ENCODE results near the gene PI4K2A.

The PI4K2A gene

DNA sequence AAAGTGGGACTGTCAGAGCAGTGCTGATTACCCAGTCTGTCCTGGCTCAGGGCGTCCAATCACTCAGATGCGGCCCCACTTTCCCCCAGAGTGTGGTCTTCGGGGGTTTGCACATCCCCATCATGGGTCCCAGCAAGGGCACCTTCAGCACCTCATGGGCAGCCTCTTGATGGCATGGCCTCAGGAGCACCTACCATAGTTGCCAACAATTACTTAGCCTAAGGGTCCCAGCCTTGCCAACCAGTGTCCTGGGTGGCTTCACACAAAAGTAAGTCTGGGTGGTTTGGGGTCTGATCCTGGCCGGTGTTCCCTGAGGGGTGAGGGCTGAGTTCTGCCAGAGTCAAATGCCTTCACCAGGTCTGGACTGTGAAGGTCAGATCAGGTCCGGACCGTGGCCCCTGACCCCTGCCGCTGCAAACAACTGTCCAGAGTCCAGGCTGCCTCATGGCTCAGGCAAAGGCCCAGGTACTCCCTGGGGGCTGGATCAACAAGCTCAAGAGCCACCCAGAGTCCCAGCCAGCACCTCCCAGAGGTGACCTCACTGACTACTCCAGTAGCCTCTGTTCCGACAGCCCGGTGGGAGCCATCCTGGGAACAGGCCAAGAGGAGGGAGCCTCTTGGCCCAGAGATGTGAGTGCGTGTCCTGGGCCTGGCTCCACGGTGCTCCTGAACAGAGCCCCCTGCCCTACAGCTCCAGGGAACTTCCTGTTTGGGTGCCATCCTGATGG, 66.8 kb downstream of the PI4K2A start:
- DNase-seq, result no peak

DNA sequence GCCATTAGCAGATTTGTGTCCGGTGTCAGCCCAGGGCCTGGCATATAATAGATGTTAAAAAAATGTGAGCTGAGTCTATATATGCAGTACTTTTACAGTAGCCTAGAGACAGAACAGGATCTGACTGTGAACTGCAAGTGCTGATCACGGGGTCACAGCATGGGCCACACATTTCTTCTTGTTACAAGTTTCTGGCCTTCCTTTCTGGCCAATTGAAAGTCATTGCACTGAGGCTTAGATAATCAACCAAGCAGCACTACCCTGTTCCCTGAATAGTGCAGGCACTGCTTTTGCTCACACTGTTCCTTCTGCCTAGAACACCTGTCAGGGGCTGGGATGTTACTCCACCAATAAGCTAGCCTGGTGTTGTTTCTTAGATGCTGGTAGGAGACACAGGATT, 67.7 kb downstream of the PI4K2A start:
- no peak for DNase-seq

DNA sequence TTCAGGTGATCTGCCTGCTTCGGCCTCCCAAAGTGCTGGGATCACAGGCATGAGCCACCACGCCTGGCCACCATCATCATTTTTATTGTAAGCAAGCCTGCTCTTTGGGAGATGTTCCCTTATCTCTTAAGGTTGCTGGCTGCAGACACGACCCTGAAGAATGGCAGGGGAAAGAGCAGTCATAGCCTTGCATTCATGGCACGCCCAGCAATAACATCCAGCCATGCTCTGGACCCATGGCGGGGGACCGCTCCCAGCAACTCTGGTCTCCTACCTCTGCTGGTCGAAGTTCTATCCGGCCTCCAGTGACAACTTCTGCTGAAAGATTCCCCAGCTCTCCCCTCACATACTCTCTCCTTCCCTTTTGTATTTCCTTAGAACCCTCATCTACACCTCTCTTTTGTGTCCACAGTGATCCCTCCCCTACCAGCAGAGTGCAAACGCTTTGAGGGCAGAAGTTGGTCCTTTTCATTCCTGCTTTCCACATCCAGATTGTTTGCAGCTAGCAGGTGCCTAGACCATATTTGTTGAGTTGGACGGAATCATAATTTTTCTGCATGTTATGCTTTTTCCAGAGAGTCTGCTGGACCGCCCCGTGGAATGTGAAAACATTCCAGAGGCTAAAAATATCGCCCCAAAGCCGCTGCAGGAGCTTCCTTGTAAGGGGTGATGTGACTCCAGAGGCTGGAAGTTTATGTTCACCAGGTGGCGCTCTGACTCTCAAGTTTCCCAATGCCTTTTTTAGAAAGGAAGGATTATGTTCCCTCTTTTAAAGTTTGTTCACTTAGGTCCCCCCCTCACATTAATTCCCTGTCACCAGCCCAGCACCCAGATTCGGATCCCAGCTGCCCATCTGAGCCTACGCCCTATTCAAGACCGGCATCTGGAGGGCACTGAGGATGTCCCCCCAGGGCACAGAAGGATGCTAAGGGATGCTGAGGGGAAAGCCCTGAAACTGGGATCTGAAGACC, 68.8 kb downstream of the PI4K2A start:
- DNase-seq, result no peak

DNA sequence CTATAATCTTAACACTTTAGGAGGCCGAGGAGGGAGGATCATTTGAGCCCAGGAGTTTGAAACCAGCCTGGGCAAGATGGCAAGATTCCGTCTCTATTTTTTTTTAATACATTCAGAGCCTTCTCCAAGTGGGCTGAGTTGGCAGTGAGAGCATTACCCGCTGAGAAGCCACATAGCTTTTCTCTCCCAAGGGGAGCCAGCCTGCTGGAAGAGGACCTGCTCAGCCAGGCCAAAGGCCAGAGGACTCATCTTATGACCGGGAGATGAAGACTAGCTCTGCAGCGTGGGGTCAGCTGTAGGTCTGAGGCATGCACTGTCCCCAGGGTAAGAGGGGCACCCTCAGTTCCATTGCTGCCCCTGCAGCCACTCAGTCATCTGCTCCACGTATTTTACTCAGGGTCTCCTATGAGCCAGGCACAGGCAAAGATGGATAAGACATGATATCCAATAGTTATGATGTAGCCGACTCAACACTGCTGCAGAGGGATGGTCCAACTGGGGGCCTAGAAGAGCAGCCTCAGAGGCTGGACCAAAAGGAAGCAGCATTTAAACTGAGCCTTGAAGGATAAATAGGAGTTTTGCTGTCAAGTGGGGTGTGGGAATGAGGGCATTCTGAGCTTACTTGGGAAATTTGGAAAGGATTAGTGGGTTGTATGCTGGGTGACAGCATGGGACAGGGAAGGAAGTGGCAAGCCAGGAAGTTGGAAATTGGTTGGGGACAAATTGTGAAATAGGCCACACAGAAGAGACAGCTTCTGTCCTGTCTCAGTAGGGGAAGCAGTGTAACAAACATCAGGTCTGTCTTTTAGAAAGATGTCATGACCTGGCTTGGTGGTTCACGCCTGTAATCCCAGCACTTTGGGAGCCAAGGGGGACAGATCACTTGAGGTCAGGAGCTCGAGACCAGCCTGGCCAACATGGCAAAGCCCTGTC, 71.4 kb downstream of the PI4K2A start:
- DNase-seq, result no peak

DNA sequence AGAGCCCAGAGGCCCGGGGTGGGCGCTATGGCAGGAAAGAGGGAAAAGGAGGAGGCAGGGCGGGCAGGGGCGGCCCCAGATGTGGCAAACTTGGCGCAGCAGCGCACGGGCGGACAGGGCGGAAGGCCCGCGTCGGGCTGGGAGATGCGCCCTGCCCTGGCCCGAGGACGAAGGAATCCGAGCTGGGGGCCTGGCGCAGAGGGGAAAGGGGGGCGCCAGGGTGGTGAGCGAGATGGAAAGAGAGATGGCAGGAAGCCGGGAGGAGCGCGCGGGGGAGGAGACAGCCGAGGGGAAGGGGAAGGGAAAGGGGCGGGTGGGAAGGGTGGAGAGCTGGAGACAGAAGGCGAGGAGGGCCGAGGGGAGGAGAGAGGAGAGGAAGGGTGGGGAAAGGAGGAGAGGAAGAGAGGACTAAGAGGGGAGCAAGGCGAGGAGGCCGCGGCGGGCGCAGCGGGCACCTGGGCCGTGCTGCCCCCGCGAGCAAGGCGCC, 72.9 kb downstream of the PI4K2A start, which contains the start of gene MARVELD1:
Gene MARVELD1 (plus strand): TSS at position 392 of the 487 bp plus-strand sequence. CDS start 147 bp downstream, outside the sequence.
- DNase-seq, result peak; percentile 54

DNA sequence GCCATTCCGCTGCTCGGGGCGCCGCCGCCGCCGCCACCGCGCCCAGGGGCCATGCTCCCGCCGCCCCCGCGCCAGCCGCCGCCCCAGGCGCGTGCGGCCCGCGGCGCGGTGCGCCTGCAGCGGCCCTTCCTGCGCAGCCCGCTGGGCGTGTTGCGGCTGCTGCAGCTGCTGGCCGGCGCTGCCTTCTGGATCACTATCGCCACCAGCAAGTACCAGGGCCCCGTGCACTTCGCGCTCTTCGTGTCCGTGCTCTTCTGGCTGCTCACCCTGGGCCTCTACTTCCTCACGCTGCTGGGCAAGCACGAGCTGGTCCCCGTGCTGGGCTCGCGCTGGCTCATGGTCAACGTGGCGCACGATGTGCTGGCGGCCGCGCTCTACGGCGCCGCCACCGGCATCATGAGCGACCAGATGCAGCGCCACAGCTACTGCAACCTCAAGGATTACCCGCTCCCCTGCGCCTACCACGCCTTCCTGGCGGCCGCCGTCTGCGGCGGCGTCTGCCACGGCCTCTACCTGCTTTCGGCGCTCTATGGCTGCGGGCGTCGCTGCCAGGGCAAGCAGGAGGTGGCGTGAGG, 73.4 kb downstream of the PI4K2A start:
- peak; percentile 63 for DNase-seq

DNA sequence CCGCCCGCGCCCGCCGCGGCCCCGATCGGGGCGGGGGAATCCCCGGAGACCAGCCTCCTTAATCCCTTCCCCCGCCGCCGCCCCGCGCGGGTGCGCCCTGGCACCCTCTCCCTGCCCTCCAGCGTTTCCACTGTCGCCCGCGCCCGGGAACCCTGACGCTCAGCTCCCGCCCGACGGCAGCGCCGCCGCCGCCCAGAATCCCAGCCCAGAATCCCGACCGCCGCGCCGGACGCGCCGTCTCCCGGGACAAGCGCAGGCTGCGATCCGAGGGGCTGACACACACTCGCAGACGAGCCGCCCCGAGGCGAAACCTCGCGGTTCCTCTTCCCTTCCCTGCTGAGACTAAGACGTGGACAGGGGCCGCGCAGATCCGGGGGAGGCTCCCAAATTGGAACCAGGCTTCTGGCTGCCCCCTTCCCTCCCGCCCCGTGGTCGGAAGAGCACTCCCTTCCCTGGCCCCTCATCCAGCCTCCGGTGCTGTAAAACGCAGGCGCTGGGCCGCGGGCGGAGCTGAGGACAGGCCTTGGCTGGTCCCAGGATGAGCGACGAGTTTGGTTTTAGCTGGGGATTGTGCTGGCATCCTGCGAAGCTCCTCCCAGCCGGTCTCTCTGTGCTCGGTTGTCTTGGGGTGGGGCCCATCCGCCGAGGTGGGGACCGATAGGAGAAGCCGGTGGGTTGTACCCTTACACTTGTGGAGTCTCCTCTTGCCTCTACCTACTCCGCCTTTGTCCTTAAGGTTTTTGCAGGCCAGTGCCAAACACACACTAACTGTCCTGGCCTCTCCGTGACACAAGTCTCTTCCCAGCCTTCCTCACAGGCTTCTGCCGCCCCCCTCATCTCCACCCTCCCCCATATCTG, 74.2 kb downstream of the PI4K2A start:
- DNase-seq, result no peak

DNA sequence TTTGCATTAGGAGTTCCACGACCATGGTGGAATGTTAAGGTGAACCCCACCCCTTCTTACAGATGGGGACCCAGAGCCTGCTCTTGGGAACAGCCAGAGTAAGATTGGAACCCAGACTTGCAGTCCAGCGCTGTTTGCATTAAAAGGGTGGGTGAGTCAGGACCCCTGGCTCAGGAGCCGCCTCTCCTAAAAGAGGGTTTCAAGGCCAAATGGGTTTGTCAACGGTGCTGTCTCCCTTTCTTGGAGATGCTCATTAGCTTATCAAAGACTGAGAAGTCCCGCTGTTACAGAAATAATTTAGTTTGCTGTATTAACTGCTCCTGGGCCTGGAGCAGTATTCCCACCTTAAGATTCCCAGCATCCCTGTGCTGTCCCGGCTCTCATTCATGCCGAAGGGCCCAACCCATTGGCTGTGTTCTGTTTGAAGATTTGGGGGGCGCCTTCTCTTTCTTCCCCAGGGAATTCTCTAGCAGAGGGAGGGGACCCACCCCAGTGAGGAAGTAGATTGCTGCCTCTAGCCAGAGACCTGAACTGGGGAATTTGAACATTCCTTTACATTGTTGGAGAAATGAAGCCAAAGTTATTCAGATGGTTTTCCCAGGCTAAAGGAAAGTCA, 74.9 kb downstream of the PI4K2A start:
- DNase-seq, result no peak

DNA sequence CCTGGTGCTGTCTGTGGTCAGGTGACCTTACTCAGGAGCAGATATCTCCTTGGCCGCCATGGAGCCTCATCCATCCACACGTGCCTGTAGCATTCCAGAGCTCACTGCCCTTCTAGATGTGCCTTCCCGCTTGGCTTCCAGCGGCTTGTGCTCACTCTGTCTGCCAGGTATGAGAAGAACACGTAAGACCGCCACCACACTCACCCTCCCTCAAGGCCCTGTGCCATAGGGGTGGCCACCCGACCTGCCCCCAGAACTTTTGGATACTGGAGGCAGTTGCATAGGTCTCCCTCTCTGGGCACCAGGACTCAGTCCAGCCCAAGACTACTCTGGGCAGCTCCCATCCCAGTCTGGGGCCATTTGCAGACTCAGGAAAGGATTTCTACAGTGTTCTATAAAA, 77.2 kb downstream of the PI4K2A start:
- DNase-seq, result no peak

DNA sequence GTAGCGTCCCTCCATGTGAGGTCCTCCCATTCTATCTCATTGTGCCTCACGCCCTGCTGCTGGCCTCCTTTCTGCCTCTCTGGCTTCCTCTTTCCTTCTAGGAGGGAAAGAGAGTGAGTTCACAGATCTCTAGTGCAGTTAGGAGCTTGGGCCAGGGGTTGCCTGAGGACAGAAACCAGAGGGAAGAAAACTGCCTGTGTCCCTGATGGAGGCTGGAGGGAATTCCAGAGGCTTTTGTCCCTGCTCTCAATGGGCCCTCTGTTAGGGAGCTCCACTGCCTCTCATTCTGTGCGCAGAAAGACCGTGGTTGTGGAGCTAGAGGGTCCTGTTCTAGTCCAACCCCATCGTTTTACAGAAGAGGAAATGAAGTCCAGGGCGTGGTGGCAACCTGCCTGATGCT, 77.7 kb downstream of the PI4K2A start:
- DNase-seq, result no peak

DNA sequence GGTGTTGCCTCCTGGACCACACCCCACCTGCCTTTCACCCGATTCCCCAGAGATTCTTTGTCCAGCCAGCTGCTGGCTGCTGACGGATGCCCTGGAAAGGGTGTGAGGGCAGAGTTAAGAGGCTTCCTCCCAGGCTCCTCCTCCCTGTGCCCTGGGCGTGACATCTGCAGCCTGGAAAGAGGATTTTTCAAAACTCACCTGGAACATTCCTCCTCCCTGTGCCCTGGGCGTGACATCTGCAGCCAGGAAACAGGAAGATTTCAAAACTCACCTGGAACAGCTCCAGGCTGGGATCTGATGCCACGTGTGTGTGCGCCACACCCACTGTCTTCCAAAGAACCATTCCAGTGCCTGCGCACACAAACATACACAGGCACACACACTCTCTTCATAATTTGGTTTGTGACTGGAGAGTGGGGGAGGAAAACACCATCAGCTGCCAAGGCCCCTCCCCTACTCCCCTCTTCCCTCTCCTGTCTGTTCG, 78.2 kb downstream of the PI4K2A start:
- peak; percentile 86 for DNase-seq

DNA sequence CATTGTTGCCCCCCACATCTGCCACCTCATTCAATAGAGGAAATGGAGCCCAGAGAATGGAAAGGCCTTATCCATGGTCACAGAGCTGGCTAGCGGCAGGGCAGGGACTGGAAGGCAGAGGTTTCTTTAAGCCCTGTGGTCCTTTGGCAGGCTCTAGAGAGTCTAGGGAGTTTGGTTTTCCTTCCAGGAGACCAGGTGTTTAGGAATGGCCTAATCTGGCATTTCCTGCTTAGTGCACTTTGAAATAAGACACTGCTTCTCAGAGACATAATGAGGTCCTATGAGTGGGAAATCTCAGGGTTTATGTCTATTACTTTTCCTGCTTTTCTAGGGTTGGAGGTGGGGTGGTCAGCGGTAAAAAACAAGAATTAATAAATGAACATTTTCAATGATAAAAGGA, 79.1 kb downstream of the PI4K2A start:
- no peak for DNase-seq

DNA sequence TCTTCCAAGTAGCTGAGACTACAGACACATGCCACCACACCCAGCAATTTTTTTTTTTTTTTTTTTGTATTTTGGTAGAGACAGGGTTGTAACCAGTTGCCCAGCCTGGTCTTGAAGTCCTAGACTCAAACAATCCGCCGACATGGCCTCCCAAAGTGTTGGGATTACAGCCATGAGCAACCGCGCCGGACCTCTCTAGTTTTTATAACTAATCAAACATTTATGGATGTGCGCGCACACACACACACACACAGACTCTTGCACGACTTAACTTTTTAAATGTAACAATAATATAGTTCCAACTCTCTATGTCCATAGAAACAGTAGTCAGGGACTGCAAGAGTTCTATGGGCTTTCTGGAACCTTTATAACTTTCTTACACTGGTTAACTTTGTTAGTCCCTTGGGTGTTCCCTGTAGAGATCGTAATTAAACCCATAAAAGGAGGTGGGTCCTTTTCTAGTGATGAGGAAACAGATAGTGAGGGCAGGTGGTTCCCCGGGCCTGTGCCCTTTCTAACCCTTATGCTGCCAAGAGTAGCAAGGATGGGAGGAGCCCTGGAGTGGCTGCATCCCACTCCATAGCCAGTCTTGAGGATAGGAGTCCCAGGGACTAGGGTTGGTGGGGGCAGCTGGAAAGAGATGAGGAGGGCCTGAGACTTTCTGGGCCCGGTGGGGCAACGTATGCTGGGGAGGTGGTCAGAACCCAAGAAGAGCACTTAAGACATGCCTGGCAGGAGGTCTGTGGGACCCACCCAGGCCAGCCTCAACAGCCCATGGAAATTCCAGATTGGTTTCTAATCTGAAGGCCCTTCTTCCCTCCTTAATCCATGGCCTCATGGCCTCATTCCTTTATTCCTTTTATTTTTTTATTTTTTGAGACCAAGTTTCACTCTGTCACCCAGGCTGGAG, 81.7 kb downstream of the PI4K2A start:
- no peak for DNase-seq

DNA sequence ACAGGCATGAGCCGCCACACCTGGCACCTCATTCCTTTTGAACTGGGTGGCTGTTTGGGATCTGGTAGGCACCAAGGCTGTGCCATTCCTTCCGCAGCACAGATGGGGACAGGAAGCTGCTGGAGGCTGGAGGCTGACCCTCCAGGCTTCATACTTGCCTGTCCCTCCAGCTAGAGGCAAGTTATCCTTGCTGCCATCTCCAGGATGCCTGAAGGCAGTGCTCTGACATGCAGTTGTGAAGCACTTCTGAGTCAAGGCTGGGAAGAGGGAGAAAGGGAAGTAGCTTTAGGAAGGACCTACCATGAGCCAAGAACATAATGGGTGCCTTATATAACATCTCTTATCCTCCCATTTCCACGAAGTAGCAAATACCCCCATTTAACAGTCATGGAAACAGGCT, 82.5 kb downstream of the PI4K2A start:
- no peak for DNase-seq

DNA sequence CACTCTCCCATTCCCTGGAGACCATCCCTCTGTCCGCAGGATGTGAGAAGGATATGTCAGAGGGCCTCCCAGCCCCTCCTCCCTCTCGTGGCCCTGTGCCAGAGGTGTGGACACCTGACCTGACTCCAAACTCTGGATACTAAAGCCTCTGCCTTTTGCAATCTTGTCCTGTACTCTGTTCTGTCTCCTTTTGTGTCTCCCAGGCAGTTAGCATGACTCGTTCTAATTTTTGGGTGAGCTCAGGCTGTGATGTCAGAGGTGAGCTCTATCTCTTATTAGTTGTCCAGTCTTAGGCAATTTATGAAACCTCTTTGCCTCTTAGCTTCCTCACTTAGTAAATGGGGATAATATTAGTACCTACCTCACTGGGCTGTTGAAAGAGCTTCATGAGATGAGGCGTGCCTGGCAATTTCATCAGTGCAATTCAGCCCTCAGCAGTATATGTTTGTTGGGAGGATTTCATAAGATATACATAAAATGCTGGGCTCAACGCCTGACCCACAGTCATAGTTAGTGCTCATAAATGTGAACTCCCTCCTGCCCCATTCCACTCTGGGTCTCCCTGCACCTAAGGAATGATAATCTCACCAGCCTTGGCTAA, 84.0 kb downstream of the PI4K2A start:
- DNase-seq, result no peak

Measured in NCI-H510A (cell line).